ENCODE data around the gene GPR162.
A peak's percentile ranks its signal among the peaks of the same experiment; 100 is the strongest.

GPR162 gene

DNA sequence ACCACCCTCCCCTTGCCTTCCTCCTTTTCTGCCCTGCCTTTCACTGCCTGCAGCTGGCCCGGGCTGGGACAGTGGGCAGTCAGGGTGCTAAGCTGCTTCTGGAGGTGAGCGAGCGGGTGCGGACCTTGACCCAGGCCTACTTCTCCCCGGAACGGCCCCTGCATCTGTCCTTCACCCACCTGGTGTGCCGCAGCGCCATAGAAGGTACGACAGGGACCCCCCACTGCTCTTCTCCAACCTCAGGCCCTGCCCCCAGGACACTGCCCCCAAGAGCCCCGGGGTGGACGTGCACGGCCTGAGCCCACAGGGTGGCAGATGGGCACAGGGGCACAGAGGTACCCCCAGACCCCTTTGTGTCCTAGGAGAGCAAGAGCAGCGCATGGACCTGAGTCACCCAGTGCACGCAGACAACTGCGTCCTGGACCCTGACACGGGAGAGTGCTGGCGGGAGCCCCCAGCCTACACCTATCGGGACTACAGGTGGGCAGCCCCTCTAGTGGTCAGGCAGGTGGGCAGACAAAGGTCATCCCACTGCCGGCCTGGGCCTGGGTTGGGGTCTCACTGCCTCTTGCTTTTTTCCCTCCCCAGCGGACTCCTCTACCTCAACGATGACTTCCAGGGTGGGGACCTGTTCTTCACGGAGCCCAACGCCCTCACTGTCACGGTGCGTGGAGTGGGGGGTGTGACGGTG is 15.9 kb downstream of the GPR162 start:
- DNase-seq, result no peak

DNA sequence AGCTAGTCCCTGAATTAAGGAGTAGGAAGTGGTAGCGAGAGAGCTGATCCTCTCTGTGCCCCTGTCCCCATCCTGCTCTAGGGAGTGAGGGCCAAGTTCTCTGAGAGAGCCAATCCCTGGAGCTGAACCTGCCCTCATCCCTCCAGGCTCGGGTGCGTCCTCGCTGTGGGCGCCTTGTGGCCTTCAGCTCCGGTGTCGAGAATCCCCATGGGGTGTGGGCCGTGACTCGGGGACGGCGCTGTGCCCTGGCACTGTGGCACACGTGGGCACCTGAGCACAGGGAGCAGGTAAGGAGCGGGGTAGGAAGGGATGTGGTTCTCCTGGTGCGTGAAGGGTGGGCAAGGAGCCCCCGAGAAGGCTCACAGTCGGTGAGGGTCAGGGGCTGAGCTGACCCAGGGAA is 17.2 kb downstream of the GPR162 start:
- no peak for DNase-seq

DNA sequence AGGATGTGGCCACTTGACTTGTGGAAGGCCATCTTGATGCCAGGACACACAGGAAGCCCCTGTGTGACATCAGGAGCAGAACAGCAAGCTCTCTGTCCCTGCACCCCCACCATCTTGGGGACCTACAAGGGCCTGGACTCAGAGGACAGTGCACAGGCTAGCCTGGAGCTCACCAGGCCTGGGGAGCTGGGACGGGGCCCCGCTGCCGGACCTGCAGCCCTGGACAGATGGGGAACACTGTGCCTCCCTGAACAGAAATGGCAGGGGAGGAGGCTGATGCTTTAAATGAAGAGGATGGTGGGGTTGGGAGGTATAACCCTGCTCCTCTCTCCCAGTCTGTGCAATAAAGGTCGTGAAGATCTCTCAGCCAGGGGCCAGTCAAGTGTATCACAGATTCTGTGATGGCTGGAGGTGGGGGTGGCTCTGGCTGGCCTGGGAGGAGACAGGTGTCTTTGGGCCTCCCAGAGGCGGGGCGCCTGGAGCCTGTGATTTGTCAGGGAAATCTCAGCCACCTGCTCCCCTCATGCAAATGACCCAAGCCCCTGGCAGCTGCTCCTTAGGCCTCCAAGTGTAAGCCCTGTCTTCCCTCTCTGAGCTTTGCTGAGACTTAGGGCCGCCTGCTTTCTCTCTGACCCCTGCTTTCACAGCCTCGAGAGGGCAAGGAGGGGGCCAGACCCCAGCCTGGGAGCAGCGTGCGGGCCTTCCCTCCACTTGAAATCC is 18.0 kb downstream of the GPR162 start:
- DNase-seq, result peak; percentile 21

DNA sequence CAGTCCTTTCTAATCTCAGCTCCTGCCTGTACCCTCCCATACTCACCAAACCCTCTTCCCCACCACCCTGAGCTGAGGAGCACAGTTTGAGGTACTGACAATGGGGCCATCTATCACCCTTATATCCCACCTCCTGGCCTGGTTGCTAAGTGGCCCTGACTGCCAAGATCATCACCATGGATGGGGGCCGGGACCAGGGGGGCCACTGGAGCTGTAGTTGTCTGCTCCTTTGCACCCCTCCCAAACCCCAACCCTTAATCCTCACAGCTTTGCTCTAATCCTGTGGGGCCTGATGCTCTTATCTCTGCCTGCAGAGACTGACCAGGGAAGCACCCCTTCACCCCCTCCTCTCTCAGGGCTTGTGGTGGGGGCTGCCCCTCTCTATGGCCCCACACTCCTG is 18.7 kb downstream of the GPR162 start:
- no peak for DNase-seq

DNA sequence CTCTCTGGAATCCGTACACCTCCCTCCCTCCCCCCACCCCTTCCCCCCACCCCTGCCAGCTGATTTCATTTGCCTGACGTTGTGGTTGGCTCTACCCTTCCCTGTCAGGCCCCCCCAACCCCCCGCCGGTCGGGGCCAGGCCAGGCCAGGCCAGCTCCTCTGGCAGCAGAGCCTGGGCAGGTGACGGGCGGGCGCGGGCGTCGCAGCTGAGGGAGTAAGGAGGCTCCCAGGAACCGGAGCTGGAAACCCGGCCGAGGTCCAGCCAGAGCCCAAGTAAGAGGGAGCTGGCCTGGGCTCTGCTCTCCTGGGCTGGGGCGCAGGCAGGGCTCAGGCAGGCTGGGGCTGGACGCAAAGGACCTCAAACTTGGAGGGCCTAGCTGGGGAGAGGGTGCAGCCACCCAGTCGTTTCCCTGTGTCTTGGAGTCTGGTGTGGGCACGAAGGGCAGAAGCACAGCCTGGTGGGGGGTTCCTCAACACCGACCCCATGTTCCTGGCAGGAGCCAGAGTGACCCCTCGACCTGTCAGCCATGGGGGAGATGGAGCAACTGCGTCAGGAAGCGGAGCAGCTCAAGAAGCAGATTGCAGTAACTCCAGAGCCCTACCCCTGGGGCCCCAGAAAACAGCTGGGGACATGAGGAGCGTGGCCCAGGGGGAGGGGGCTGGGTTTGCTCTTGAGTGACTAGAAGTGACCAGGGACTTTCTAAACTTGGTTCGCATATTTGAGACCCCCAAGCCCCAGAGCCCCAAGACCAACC is 19.3 kb downstream of the GPR162 start, which contains the start of gene GNB3:
TSS of gene GNB3 (plus strand) at position 165 of the 755 bp plus-strand sequence. CDS start at position 528, 363 bp downstream.
- DNase-seq, result no peak

DNA sequence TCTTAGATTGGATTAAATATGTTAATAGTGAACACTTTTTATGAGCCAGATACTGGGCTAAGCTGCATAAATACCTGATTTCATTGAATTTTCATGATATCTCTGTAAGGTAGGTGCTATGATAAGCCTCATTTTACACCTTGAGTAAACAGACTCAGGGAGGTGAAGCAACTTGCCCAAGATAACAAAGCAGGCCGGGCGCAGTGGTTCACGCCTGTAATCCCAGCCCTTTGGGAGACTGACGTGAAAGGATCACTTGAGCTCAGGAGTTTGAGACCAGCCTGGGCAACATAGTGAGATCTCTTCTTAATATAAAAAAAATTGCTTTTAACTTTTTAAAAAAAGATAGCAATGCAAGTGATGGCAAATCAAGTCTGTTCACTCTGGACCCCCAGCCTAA is 20.5 kb downstream of the GPR162 start:
- no peak for DNase-seq

DNA sequence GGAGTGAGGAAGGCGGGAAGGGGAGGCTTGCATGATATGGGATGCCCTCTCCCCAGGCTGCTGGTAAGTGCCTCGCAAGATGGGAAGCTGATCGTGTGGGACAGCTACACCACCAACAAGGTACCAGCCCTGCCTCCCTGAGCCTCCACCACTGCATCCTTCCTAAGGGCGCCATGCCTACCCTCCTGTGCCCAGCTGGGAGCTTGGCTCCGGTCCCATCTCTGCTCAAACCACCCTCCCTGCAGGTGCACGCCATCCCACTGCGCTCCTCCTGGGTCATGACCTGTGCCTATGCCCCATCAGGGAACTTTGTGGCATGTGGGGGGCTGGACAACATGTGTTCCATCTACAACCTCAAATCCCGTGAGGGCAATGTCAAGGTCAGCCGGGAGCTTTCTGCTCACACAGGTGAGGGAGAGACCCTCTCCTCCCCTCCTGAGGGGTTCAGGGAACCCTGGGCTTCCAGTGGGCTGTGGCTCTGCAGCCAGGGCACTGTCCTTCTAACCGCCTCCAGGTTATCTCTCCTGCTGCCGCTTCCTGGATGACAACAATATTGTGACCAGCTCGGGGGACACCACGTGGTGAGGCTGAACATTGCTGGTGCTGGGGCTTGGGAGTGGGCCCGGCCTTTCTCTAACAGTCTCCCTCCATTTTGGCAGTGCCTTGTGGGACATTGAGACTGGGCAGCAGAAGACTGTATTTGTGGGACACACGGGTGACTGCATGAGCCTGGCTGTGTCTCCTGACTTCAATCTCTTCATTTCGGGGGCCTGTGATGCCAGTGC is 21.7 kb downstream of the GPR162 start:
- no peak for DNase-seq

DNA sequence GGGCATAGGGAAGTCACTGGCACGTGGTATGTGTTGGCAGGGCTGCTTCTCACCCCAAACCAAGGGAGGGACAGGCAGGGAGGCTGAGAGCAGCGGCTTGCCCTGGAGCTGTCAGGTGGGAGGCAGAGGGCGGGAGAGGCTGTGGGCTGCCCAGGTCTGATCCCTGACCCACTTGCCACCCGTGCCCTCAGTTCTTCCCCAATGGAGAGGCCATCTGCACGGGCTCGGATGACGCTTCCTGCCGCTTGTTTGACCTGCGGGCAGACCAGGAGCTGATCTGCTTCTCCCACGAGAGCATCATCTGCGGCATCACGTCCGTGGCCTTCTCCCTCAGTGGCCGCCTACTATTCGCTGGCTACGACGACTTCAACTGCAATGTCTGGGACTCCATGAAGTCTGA is 23.8 kb downstream of the GPR162 start:
- no peak for DNase-seq

DNA sequence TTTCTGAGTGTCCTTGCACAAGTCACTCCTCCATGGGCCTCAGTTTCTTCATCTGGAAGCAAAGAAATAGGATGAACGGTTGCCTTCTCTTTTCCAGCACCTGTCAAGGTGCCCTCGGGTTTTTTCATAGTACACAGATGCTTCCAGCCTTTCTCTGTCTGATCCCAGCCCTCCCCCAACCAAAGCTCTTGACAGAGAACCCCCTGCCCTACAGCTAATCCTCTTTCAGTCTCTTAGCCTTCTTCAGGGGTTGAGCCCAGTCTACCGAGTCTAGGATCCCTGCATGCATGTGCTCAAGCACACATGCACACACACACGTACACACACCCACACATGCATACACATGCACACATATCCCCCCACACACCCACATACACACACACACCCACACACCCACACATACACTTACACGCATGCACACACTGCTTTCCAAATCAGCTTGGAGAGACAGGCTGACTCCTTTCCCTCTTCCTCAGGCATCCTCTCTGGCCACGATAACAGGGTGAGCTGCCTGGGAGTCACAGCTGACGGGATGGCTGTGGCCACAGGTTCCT is 24.8 kb downstream of the GPR162 start:
- DNase-seq, result no peak

DNA sequence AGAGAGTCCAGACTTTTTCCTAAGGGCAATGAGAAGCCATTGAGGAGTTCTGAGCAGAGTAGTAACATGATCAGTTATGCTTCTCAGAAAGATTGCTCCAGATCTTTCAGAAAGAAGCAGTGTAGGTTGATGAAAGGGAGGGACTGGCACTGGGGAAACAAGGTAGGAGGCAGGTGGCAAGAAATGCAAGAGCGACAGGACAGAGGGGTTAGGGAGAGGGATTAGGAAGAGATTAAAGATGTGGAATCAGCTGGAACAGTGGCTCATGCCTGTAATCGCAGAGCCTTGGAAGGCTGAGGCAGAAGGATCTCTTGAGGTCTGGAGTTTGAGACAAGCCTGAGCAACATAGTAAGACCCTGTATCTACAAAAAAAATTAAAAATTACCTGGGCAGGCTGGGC is 26.1 kb downstream of the GPR162 start:
- no peak for DNase-seq

DNA sequence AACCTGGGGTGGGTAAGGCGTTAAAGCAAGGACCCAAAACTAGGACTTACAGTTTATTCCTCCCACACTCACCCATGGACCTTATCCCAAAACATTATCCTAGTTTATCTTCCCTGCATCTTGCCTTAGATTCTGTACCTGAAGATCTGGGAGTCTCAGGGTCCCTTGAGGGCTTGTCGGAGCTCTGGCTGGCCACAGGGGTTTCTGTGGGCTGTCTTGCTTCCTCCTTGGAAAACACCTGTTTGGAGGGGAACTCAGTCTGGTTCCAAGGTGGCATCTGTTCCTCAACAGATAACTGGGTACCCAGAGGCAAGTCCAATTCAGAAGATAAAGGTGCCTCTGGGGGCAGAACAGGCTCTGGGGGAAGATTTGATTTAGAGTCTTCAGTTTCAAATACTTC is 27.8 kb downstream of the GPR162 start:
- no peak for DNase-seq

DNA sequence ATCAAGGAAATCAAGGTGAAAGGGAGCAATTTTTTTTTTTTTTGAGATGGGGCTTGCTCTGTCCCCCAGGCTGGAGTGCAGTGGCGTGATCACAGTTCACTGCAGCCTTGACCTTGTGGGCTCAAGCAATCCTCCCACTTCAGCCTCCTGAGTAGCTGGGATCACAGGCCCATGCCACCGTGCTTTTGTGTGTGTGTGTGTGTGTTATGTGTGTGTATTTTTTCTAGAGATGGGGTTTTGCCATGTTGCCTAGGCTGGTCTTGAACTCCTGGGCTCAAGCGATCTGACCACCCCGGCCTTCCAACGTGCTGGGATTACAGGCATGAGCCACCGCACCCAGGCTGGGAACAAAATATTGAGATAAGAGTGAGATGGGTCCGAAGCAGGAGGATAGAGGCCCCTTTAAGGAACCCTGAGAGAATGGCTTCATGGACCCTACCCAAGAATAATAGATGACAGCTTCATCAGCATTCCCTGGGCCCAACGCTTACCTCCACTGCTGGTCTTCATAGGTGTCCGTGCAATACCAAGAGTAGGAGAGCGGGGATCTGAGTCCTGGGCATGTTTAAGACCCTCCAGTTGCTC is 28.4 kb downstream of the GPR162 start:
- no peak for DNase-seq

DNA sequence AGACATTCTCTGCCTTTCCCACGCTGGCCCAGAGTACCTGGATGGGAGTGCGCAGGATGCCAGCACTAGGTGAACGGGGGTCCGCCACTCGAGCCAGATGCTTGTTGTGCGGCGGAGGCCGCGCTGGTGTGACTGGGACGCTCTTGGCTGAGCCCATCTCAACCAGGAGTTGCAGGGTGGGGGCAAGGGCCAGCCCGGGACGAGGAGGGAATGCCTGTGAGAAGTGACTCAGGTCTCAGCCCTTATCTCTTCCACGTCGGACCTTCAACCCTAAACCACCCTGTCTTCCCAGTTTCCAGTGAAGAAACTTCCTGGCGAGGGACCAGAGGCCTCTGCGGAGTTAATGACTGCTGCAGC is 29.2 kb downstream of the GPR162 start:
- DNase-seq, result no peak

DNA sequence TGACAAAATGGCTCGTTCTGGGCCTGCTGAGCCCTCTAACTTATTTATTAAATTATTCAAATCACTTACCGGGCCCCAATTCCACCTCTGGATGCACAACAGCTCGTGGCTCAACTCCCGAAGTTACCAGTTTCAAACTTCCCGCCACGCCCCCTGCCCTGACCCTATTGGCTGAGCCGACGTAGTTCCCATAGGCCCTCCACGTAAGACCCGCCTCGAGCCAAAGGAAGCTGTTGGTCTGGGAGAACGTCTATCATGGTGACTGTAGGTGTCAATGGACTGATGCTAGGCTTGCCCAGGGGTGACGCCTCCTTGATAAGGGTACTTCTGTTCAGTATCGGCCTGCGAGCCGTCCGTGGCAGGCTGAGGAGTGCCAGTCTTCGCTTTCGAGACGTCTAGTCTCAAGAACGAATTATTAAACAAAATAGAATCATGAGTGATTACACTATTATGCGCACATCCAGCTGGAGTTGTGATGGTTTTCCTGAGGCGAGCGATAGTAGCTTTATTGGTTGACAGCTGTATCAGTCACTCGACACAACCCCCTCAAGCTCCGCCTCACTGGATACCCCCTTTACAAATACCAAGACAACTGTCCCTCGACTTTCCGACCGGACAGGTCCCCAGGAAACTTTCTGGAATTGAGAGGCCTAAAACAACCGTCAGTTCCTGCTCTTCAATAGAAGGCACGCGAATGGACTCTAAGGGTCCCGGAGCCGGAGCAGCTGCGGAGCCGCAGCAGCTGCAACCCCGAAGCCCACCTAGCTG is 29.7 kb downstream of the GPR162 start, which contains the start of gene CDCA3:
TSS of gene CDCA3 (minus strand) at position 134 of the 768 bp plus-strand sequence. CDS start 334 bp downstream, outside the sequence.
- DNase-seq, result peak; percentile 99

DNA sequence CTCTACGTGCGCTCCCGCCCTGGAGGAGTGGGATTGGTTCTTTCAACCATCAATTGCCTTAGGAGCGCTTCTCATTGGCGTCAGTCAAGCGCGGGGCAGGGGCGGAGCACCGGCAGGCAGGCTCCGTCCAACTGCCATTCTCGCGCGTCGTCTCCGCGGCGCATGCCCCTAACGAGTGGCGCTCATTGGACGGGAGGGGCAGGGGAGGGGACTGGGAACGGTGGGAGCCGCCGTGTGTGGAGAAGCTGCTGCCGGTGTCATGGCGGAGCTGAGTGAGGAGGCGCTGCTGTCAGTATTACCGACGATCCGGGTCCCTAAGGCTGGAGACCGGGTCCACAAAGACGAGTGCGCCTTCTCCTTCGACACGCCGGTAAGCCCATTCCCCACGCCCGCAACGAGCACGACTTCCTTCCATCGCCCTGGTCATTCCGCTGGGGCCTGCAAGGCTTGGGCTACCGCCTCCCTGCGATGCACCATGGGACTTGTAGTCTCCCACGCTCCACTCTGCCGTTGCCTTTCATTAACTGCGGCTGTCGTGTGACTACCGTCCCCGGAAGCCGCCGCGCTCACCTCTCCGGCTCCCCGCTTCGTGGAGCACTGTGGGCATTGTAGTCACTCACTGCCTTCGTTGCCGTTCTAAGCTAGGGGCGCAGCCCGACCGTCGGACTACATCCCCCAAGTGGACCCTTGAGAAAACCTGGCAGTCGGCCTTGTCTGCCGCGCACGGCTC is 30.5 kb downstream of the GPR162 start, which contains the start of gene USP5:
TSS of gene USP5 (plus strand) at position 230 of the 730 bp plus-strand sequence. CDS start at position 260, 30 bp downstream.
- peak; percentile 100 for DNase-seq

DNA sequence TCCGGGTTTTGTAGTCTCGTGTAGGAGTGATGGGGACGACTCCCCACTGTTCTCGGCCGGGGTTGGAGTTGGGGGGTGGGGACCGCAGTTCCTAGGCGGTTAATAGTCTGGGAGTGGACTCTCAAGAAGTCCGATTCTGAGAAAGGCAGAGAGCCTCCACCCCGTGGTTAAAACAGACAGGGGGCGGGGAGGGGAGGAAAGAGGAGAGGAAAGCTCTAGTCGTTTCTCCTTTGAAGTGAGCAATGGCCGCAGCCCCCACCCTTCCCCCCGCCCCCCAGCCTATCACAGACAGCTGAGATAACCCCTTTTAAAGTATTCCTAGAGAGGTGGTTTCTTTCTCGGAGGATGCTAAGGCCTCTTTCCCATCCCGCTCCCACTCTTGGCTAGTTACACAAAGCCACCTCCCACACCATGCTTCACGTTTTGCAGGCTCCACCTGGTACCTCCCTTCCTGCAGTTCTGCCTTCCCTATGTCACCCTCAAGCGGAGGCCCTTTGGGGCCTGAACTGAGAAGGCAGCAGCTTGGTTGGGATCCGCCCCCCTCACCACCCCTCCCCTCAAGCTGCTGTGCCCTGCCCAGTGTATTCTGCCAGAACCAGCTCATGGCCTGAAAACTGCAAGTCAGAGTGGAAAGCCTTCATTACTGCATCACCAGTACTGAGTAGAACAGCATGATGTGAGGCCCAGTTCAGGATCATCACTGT is 31.2 kb downstream of the GPR162 start:
- DNase-seq, result peak; percentile 32

DNA sequence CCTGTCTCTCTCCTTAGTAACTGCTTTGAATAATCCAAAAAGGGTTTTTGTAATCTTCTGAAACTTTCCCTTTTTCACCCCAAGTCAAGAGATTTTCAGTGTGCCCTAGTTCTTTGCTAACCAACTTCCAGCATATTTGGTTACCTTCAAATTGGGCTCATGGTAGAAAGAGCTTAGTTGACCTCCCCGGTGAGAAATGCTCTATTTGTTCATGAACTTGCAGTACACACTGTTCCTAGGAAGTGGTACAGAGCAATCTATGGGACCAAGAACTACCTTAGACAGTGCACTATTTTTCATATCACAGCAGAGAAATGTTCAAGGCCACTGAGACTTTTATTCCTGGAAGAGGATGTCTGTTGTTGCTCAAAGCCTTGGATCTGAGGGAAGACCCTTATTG is 32.0 kb downstream of the GPR162 start:
- no peak for DNase-seq

DNA sequence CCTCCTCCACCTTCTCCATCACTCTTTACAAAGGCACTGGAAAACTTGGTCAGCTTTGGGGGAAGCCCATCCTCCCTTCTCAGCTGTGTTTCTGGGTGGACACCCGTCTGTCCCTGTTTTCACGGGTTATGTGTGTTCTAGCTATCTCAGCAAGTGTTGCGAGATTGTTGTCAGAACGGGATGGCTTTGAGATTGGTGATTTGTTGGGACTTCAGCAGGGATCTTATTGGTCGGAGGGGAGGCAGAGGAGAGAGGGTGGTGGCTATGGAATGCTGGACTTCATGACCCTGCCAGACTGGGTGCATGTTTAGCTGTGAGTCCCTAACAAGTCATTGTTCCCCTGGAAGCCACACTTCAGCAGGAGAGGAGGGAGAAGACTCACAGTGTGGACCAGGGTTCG is 32.4 kb downstream of the GPR162 start:
- DNase-seq, result no peak

DNA sequence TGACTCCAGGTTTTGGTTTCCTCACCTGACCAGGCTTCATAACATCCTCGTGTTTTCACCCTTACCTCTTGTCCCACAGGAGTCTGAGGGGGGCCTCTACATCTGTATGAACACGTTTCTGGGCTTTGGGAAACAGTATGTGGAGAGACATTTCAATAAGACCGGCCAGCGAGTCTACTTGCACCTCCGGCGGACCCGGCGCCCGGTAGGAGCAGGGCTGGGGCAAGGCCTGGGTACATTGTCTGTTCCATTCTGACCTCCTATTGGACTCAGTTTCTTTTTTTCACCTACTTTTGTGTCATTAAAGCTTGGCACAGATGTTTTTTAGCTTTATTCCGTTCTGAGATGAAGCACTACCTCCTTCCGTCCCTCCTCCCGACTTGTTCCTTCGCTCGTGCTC is 33.7 kb downstream of the GPR162 start:
- no peak for DNase-seq

DNA sequence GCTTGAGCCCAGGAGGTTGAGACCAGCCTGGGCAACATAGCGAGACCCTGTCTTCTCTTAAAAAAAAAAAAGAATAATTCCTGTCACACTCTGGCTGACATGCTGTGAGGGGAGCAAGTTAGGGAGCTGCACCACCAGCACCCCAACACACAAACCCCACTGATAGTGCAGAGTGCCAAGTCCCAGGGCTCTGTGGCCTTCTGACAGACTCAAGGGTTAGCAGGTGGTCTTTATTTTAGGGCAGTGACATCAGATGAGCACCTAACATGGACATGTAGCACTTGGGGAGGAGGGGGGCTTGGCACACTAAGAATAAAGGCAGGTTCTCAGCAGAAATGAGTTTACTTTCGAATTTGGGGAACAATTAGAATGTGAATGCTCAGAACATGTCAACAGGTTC is 37.2 kb downstream of the GPR162 start:
- DNase-seq, result no peak

All from NCI-H774 (cell line).